ENCODE data around the gene MLIP. TPM values are rescaled to one million over a fixed set of nuclear protein-coding genes. Genes with fewer than 3 reads are reported as not detected.

Gene MLIP
- total RNA-seq, 2 experiments from 2014 or later: not detected

- DNase-seq (no peak), ATAC-seq (no peak)
- Mint-ChIP-seq H3K9me3 (no peaks in the 10 kb centered on the region), H3K27me3 (peaks cover 5% of the 10 kb centered on the region), H3K4me3 (no peak overlapping the region), H3K27ac (no peak overlapping the region), H3K36me3 (ENCODE audit: low read depth) (no peaks in the 10 kb centered on the region), H3K4me1 (ENCODE audit: low read depth) (no peaks in the 10 kb centered on the region)
- TF ChIP-seq CTCF (IDR thresholded peaks at IDR 0.05): no peak
- ChIA-PET POLR2A (no interaction called here), CTCF (no interaction called here)
- intact Hi-C loops (cut with micrococcal nuclease): no loop called here
These were observed 23.5 kb upstream of the MLIP start for GRCh38 chr6:54087721-54088120.

- no peaks in the 10 kb centered on the region for H3K36me3 Mint-ChIP-seq (ENCODE audit: low read depth)
- no peak overlapping the region for H3K4me3 Mint-ChIP-seq
- no peak overlapping the region for H3K27ac Mint-ChIP-seq
- no peak for TF ChIP-seq CTCF (IDR thresholded peaks at IDR 0.05)
- ChIA-PET POLR2A (no interaction called here), CTCF (no interaction called here)
- H3K9me3 Mint-ChIP-seq: peaks cover 3% of the 10 kb centered on the region
- H3K27me3 Mint-ChIP-seq: peaks cover 3% of the 10 kb centered on the region
- ATAC-seq (no peak), DNase-seq (no peak)
- intact Hi-C loops (cut with micrococcal nuclease): no loop called here
- no peaks in the 10 kb centered on the region for H3K4me1 Mint-ChIP-seq (ENCODE audit: low read depth)
These were observed 17.8 kb upstream of the MLIP start for GRCh38 chr6:54093326-54093948.

- TF ChIP-seq CTCF (IDR thresholded peaks at IDR 0.05): no peak
These were observed 16.9 kb upstream of the MLIP start for GRCh38 chr6:54094293-54094692.

DNA sequence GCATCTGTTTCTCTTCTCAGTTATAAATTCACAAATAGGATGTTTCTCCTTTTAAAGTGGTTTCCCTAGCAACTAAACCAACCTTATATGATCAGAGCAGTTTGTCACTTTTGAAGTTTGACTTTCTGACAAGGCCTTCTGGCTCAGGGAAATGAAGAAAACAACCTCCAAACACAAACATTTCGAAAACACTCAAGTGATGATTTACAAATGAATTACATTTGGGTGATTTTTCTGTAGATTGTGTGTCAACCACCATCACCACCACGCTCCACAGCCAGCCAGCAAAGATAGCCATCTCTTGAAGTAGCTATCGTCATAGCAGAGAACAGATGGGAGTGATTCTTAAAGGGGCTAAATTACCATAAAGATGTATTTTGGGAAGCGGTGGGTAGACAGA lies 16.5 kb upstream of the MLIP start:
- Mint-ChIP-seq H3K9me3 (peaks cover 3% of the 10 kb centered on the region), H3K4me1 (ENCODE audit: low read depth) (no peaks in the 10 kb centered on the region), H3K27ac (no peak overlapping the region), H3K36me3 (ENCODE audit: low read depth) (no peaks in the 10 kb centered on the region), H3K27me3 (peaks cover 3% of the 10 kb centered on the region), H3K4me3 (no peak overlapping the region)
- ChIA-PET CTCF (interaction anchor here (0.8 kb wide), 1 partner anchor 44 kb away, joined by 3 read pairs; no protein-coding TSS in a partner anchor), POLR2A (no interaction called here)
- ATAC-seq: no peak
- TF ChIP-seq CTCF (IDR thresholded peaks at IDR 0.05): no peak
- DNase-seq: no peak
- intact Hi-C loops (cut with micrococcal nuclease): no loop called here

More at GRCh38 chr6:54094293-54094692, 16.9 kb upstream of the MLIP start:
- Mint-ChIP-seq H3K27me3 (peaks cover 3% of the 10 kb centered on the region), H3K4me3 (no peak overlapping the region), H3K36me3 (ENCODE audit: low read depth) (no peaks in the 10 kb centered on the region), H3K27ac (no peak overlapping the region), H3K4me1 (ENCODE audit: low read depth) (no peaks in the 10 kb centered on the region), H3K9me3 (peaks cover 3% of the 10 kb centered on the region)
- ATAC-seq (no peak), DNase-seq (no peak)
- intact Hi-C loops (cut with micrococcal nuclease): no loop called here
- ChIA-PET POLR2A (no interaction called here), CTCF (interaction anchor here (0.8 kb wide), 1 partner anchor 44 kb away, joined by 3 read pairs; no protein-coding TSS in a partner anchor)

DNA sequence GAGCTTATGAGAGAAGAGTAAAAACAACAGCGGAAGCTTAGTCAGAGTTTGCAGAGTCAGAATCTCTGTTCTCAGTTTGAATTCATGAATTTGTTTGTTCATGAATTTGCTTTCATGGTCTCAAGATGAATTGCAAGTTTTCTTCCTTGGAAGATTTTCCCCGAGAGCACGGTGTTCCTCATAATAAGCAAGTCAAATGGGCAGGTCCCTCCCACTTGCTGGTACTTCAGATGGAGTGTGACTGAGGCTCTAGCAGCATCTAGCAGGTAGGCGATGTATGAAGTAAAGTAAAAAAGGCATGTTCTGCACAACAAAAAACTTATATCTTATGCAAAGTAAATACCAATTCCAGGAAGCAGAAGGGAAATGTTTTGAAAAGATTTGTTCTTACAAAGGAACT lies 15.5 kb upstream of the MLIP start:
- no peak for TF ChIP-seq CTCF (IDR thresholded peaks at IDR 0.05)

More for the DNA sequence above, 15.5 kb upstream of the MLIP start:
- Mint-ChIP-seq H3K9me3 (peaks cover 3% of the 10 kb centered on the region), H3K27ac (no peak overlapping the region), H3K4me1 (ENCODE audit: low read depth) (no peaks in the 10 kb centered on the region), H3K27me3 (peaks cover 2% of the 10 kb centered on the region), H3K36me3 (ENCODE audit: low read depth) (no peaks in the 10 kb centered on the region), H3K4me3 (no peak overlapping the region)
- ATAC-seq (no peak), DNase-seq (no peak)
- intact Hi-C loops (cut with micrococcal nuclease): no loop called here
- POLR2A ChIA-PET: no interaction called here
- CTCF ChIA-PET: no interaction called here

Data from activated CD8-positive, alpha-beta T cell treated with anti-CD3 and anti-CD28 coated beads for 36 hours (primary cell).